MCF 10A (cell line): ENCODE data around the gene MEI1. TPM values are rescaled to one million over a fixed set of nuclear protein-coding genes. Genes with fewer than 3 reads are reported as not detected.

Experiments
- BruUV-seq: library from RNA; stranded (reverse); fragments of 400-500 nt; replicated peaks from 2 replicates; lab custom pipeline; 2021; lab: Mats Ljungman, UMichigan
- CTCF ChIA-PET: fragments of 300-600 bp; sonication (Branson Sonifier 250); formaldehyde crosslinking; extraction: SDS; loops from one replicate; lab custom pipeline; 2021; ENCODE audit warnings: antibody characterized with exemption, inconsistent platforms; lab: Yijun Ruan, JAX
- POLR2A ChIA-PET: fragments of 300-600, 350-650 bp; sonication (Branson Sonifier 250); formaldehyde crosslinking; extraction: SDS; loops from one replicate; lab custom pipeline; 2020; ENCODE audit warnings: antibody characterized with exemption, inconsistent platforms; lab: Yijun Ruan, JAX
- DNase-seq: peaks from one replicate; pipeline ENCODE4 v3.0.0-alpha.2; 2018; ENCODE audit not compliant: unreplicated experiment
- H3K27ac Mint-ChIP-seq: one replicate; pipeline ENCODE4 v1.8.0; 2022; ENCODE audit warnings: mild to moderate bottlenecking, low read depth, mixed read lengths; ENCODE audit not compliant: unreplicated experiment
- H3K27me3 Mint-ChIP-seq: one replicate; pipeline ENCODE4 v1.8.0; 2022; ENCODE audit warnings: mixed read lengths; ENCODE audit not compliant: insufficient read depth, unreplicated experiment
- H3K36me3 Mint-ChIP-seq: one replicate; pipeline ENCODE4 v1.8.0; 2022; ENCODE audit warnings: mild to moderate bottlenecking, moderate library complexity, mixed read lengths; ENCODE audit not compliant: insufficient read depth, unreplicated experiment
- H3K4me1 Mint-ChIP-seq: one replicate; pipeline ENCODE4 v1.8.0; 2022; ENCODE audit warnings: mixed read lengths; ENCODE audit not compliant: insufficient read depth, unreplicated experiment
- H3K4me3 Mint-ChIP-seq: one replicate; pipeline ENCODE4 v1.8.0; 2022; ENCODE audit warnings: mild to moderate bottlenecking, moderate library complexity, mixed read lengths; ENCODE audit not compliant: unreplicated experiment
- H3K9me3 Mint-ChIP-seq: one replicate; pipeline ENCODE4 v1.8.0; 2022; ENCODE audit warnings: mixed read lengths; ENCODE audit not compliant: unreplicated experiment
- intact Hi-C: fragments of 100-400 bp; cut with micrococcal nuclease; formaldehyde crosslinking; loops from 2 replicates; pipeline ENCODE4 v1.14.1; 2022
- total RNA-seq: library from RNA; stranded (reverse); gene quantifications from 2 replicates; pipeline ENCODE4 v1.2.3, GENCODE V29; 2022
- TF ChIP-seq, protein P1 (sequence below): fragments of 200-600 bp; IDR thresholded peaks from one replicate; pipeline ENCODE4 v1.8.0; 2022; ENCODE audit warnings: antibody characterized with exemption, mild to moderate bottlenecking; ENCODE audit not compliant: unreplicated experiment

MEI1 gene
- total RNA-seq, 1 experiment from 2014 or later: not detected

DNA sequence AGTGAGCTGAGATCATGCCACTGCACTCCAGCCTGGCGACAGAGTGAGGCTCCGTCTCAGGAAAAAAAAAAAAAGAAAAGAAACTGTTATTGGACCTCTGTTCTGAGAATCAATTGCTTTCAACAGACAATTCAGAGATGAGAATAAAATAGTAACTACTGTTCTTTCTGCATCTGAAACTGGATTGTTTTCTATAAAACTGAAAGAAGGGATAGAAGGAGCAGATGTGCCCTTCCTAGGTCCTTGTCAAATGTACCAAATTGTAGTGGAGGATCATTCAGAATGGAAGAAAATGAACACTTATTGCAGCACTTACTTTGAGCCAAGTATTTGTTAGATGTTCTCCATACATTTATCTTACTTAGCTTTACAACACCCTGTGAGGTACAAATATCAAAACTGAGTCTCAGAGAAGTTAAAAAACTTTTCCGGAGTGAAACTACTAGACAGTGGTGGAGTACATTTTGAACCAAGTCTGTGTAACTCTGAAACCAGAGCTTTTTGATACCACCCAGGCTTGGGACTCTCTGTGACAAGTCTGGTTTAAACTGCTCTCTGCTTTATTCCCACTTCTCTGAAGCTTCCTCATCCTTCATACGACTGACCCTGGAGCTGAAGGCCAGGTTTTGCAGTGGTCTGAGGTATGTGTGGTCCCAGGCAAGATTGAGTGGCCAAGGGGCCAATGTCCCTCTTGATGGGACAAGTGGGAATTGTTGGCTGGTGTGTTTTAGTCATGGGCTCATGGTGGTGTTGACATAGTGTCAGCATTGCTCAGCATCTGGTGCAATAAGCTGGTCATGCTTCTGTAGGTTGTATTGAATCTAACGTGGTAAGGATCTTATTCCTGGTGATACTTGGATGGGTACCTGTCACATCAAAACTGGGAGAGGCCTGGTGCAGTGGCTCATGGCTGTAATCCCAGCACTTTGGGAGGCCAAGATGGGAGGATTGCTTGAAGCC lies 53.0 kb downstream of the MEI1 start:
- no TSS peak for BruUV-seq
- TF ChIP-seq, protein P1, sequence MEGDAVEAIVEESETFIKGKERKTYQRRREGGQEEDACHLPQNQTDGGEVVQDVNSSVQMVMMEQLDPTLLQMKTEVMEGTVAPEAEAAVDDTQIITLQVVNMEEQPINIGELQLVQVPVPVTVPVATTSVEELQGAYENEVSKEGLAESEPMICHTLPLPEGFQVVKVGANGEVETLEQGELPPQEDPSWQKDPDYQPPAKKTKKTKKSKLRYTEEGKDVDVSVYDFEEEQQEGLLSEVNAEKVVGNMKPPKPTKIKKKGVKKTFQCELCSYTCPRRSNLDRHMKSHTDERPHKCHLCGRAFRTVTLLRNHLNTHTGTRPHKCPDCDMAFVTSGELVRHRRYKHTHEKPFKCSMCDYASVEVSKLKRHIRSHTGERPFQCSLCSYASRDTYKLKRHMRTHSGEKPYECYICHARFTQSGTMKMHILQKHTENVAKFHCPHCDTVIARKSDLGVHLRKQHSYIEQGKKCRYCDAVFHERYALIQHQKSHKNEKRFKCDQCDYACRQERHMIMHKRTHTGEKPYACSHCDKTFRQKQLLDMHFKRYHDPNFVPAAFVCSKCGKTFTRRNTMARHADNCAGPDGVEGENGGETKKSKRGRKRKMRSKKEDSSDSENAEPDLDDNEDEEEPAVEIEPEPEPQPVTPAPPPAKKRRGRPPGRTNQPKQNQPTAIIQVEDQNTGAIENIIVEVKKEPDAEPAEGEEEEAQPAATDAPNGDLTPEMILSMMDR: no peak
- no peaks in the 10 kb centered on the region for H3K4me1 Mint-ChIP-seq
- POLR2A ChIA-PET: interaction anchor here (0.5 kb wide), 1 partner anchor 123 kb away, joined by 5 read pairs; no protein-coding TSS in a partner anchor
- intact Hi-C loops: no loop called here
- DNase-seq: no peak
- H3K9me3 Mint-ChIP-seq: no peaks in the 10 kb centered on the region
- no peak overlapping the region for H3K4me3 Mint-ChIP-seq
- CTCF ChIA-PET: interaction anchor here (0.7 to 0.9 kb wide), 3 partner anchors 12 to 188 kb away, joined by 3 read pairs; no protein-coding TSS in a partner anchor
- no peaks in the 10 kb centered on the region for H3K36me3 Mint-ChIP-seq
- H3K27me3 Mint-ChIP-seq: peaks cover 19% of the 10 kb centered on the region
- no peak overlapping the region for H3K27ac Mint-ChIP-seq

DNA sequence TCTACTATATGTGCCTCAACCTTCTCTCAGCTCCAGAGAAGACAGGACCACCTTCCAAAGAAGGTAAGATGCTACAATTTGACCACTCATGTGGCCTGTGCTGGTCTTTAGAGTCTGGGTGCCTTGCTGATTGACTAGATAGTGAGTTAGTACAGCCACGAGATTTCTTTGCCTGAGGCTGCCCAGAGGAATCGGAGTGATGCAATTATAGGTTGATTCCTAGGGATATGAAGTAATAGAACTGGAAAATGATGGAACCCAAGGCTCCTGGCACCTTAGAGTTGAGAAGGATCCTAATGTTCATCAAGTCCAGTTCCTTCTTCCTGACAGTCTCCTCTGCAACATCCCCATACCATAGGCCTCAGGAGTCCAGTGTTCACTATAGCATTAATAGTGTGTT lies 54.7 kb downstream of the MEI1 start:
- Mint-ChIP-seq H3K27me3 (peaks cover 19% of the 10 kb centered on the region), H3K4me1 (no peaks in the 10 kb centered on the region), H3K36me3 (no peaks in the 10 kb centered on the region), H3K4me3 (no peak overlapping the region), H3K9me3 (no peaks in the 10 kb centered on the region), H3K27ac (no peak overlapping the region)
- TF ChIP-seq, protein P1: no peak
- no TSS peak for BruUV-seq
- intact Hi-C loops: no loop called here
- DNase-seq: peak; percentile 19
- ChIA-PET POLR2A (no interaction called here), CTCF (interaction anchor here (1.6 kb wide), 1 partner anchor 57 kb away, joined by 5 read pairs; no protein-coding TSS in a partner anchor)

DNA sequence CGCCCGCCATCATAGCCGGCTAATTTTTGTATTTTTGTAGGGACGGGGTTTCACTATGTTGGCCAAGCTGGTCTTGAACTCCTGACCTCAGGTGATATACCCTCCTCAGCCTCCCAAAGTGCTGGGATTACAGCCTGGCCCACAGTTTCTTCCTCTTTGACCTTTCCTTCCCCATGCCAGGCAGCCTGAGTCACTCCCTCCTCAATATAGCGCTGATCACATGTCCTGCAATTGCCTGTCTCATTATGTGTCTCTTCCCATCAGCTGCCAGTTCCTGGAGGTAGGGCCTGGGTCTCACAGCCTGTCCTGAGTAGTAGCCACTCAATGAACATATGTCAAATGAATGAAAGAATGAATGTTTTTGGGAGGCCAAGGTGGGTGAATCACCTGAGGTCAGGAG lies 58.2 kb downstream of the MEI1 start:
- H3K27ac Mint-ChIP-seq: no peak overlapping the region
- H3K36me3 Mint-ChIP-seq: no peaks in the 10 kb centered on the region
- CTCF ChIA-PET: interaction anchor here (1.0 kb wide), 1 partner anchor 11 kb away, joined by 4 read pairs; no protein-coding TSS in a partner anchor
- H3K27me3 Mint-ChIP-seq: no peaks in the 10 kb centered on the region
- H3K9me3 Mint-ChIP-seq: no peaks in the 10 kb centered on the region
- intact Hi-C loops: no loop called here
- H3K4me1 Mint-ChIP-seq: no peaks in the 10 kb centered on the region
- BruUV-seq: no TSS peak
- POLR2A ChIA-PET: no interaction called here
- H3K4me3 Mint-ChIP-seq: no peak overlapping the region
- DNase-seq: no peak
- TF ChIP-seq, protein P1: no peak

DNA sequence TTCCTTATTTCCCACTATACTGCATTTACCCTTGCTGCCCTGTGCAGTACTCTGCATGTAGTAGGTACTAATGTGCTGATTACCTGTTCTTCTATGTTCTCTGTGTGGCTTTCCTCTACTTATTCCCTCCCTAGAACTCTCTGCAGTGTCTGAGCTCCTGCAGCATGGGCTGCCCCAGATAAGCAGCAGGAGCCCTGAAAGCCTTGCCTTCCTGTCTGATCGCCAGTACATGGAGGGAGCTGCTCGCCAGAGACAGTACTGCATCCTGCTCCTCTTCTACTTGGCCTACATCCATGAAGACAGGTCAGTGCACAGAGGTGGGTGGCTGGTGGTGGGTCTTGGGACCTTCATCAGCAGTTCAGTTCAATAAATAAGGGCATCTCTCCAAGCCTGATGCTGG lies 58.9 kb downstream of the MEI1 start:
- TF ChIP-seq, protein P1: no peak
- Mint-ChIP-seq H3K27ac (no peak overlapping the region), H3K27me3 (no peaks in the 10 kb centered on the region), H3K4me3 (no peak overlapping the region), H3K9me3 (no peaks in the 10 kb centered on the region), H3K36me3 (no peaks in the 10 kb centered on the region), H3K4me1 (no peaks in the 10 kb centered on the region)
- no peak for DNase-seq
- intact Hi-C loops: no loop called here
- POLR2A ChIA-PET: no interaction called here
- CTCF ChIA-PET: interaction anchor here (0.5 kb wide), 1 partner anchor 86 kb away, joined by 4 read pairs; no protein-coding TSS in a partner anchor
- no TSS peak for BruUV-seq
